Stimulated activated CD4-positive, alpha-beta T cell treated with anti-CD3 and anti-CD28 coated beads, Interleukin-12 subunit alpha, Interleukin-12 subunit beta, amount 100 ng/mL, for 24 hours (primary cell): ENCODE results near the gene ALDH1L2.
"Not testable (repeated sequence)": the region's sequence is repeated elsewhere in the genome, so short reads cannot be mapped to it uniquely, and the experiment has no call there.

Experiments used
- DNase-seq, 2 experiments: peaks; one replicate each; pipeline ENCODE4 v3.0.0-alpha.2; 2020; ENCODE audit warnings: low read depth in 2 of 2

ALDH1L2 gene

DNA sequence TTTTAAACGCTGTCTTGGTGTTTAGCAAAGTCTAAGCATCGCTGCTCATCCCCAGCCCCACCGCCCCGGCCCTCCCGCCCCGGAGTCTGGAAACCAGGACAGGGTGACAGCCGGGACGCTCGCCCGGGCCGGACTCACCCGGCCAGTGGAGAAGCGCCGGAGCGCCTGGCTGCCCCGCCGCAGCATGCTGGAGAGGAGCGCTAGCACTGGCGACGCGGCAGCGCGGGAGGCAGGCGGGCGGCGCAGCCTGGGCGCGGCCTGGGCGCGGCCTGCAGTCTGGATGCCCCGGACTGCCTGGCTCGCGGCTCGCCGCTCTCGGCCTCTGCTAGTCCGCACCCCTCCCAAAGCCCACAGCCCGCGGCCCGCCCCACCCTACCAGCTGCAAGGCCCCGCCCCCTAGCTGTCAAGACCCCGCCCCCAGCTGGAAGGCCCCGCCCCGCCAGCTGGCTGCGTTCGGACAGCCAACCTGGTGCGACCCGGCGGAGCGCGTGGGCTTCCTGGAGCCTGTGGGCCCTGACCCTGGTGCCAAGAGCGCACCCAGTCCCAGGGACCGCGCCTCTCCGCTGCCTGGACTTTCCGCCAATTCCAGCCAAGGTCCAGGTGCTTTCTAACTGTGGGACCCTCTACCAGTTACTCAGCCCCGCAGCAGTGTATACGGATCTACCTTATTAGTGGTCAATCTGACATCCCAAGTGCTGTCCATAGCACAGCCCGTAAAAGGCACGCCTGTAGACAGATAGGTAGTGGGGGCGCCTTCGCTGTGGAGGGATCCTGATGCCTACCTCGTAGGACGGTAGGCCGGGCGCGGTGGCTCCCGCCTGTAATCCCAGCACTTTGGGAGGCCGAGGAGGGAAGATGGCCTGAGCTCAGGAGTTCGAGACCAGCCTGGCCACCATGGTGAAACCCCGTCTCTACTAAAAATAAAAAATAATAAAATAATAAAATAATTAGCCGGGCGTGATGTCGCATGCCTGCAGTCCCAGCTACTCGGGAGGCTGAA lies at the start of gene ALDH1L2:
Gene ALDH1L2, minus strand, starts transcription at position 208 of the 1,000 bp plus-strand sequence. Its CDS starts 22 bp downstream, at position 186.
- peak; percentile 8 to 59 for DNase-seq

DNA sequence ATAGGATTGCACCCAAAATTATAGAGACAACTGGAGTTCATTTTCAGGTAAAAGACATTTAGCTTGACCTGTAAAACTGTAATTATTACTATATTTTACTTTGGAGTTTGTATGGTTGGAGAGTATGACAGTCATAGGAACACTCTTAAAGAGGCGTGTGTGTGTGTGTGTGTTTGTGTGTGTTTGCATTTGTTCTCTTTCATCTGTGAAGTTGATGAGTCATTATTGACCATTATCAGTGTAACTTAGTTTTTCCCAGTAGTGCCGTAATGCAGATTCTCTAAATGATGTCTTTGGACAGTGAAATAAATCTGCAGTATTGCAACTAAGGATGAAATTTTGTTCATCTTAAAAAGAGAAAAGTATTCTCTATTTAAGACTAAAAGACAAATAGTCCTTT lies 36.3 kb upstream of the ALDH1L2 start:
- DNase-seq = no peak

DNA sequence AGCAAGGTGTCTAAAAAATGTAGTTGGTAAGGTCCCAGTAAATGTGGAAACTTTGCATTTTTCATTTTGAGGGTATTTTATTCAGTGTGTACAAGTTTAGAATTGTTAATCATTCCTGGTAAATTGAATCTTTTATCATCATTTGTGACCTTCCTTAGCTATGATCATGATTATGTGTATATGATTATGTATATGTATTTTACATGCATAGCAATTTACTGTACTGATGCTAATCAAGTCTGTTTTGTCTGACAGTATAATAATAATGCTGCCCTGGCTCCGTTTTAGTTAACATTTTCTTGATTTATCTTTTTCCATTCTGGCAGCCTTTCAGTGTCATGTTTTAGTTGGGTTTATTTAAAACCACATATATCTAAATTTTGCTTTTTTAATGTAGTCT lies 32.7 kb upstream of the ALDH1L2 start:
- no peak for DNase-seq

DNA sequence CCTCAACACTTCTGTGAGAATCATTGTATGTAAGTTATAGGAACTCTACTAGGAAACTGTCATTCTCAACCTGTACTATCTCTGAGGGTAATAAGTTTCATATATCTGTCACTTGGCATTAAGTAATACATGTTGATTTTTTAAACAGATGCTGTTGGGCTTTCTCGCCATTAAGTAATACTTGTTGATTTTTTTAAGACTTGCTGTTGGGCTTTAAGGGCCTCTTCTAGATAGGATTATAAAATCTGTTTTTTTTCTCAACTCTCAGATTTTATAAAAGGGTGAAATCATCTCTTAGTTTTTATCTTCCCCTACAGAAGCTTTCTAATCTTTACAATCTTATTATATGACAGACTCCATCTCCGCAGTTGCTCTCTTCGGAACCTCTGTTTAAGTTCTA lies 28.8 kb upstream of the ALDH1L2 start:
- DNase-seq = no peak

DNA sequence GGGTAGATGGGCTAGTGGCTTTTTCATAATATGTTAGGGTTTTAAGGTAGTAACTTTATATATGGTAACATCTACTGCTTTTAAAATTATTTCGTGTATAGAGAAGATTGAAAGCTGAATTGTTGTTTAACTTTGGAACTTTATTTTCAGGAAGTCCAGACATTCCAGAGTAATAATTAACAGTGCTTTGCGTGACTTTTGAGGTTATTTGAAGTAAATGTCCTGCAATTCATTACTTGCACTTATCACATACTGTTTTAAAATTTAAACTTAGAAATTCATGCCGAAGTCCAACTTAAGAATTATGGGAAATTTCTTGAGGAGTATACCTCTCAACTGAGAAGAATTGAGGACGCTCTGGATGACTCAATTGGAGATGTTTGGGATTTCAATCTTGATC lies 26.6 kb upstream of the ALDH1L2 start:
- no peak for DNase-seq

DNA sequence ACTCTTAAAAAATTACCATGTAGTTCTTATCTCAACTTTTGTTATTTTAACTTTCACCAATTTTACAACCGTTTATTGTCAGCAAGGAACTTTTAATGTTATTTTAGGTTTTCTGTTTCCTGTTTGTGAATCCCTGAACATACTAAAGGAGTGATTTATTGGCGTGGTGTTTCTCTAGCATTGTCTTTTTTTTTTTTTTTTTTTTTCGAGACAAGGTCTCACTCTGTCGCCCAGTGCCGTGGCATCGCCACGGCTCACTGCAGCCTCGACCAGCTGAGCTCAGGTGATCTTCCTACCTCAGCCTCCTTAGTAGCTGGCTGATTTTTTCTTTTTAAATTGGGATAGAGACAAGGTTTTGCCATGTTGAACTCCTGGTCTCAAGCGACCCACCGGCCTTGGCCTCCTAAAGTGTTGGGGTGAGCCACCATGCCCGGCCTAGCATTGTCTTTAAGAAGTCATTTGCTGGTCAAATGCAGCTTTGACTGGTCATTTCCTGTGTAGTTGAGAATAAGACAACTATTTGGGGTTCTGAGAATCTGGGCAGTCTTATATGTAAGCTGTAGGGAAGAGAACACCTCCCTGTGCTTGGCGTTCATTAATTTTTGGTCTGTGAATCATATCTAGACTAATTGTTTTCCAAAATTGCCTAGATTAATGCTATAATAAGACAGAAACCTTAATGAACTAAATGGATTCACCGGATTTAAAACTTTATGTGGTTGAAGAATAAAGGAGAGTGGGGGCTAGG lies 25.4 kb upstream of the ALDH1L2 start:
- DNase-seq = no peak

DNA sequence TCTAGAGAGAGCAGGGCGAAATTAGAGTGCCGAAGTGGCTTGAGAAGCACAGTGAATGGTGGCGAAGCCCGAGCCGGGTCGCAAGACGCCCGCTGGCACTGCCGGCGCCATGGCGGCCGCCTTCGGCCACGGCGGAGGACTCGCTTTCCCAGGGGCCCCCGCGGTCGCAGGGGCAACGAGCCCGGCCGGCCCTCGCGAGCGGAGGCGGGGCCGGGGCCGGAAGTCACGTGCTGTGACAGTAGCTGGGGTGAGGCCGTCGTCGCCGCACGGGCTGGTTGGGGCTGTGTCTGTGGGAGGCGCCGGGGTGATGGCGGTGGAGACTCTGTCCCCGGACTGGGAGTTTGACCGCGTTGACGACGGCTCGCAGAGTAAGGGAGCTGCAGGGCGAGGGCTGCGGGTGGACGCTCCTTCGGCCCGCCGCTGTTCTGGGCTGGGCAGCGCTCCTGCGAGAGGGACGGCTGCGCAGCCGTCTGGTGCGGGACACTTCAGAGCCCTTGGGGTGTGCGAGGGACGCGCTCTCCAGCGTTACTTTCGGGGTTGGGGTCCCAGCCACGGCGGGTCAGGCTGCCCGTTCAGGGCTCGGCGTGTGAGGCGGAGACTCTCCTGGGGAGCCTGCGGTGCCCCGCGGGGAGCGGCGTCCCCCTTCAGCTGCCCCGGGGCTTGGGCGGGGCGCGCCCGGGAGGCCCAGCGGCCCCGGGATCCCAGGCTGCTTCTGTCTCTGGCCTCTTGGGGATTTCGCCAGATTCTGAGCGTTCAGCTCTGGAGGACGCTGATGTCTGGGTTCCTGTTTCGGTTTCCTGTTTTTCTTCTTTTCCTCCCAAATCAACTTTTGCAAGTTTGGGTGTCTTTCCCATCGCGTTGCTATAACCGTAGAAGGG lies 23.5 kb upstream of the ALDH1L2 start, which contains the start of gene WASHC4:
Gene WASHC4, plus strand, starts transcription at position 238 of the 878 bp plus-strand sequence. Its CDS starts 70 bp downstream, at position 308.
- DNase-seq = peak; percentile 85 to 90

DNA sequence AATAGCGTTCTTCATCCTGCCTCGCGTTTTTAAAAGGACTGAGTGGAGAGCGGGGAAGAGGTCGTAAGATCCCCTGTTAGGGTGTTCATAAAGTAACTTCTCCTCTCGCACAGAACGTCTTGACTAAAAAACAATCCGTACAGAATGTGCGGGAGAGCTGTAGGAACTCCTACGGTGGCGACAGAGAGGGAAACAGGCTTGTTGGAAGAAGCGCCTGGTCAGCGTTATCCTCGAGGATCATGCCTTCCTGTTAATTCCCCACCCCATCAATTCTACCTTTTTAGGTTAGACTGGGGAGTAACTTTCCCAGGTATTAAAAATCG lies 22.9 kb upstream of the ALDH1L2 start:
- no peak for DNase-seq

DNA sequence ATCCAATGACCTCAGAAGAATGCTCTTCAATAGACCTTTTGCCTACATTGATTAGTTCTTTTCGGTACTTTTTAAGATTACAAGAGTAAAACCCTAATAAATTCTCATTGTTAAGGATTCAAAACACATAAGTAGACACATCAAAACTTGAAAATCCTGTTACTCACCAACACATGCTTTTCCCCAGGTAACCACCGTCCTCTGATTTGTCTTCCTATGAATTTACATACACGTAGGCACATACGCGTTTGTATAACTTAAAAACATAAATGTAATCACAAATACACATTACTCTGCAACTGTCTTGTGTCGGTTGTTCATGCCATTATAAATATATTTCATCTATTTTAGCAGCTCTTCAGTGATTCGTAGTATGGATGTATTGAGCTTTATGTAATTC lies 22.4 kb upstream of the ALDH1L2 start:
- DNase-seq = no peak

DNA sequence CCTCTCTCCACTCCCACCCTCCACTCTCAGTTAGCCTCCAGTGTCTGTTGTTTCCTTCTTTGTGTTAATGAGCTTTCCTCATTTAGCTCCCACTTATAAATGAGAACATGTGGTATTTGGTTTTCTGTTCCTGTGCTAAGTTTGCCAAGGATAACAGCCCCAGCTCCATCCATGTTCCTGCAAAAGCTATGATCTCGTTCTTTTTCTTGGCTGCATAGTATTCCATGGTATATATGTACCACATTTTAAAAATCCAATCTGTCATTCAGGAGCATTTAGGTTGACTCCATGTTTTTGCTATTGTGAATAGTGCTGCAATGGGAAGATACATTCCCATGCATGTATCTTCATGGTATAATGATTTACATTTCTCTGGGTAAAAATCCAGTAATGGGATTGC lies 20.5 kb upstream of the ALDH1L2 start:
- no peak for DNase-seq

DNA sequence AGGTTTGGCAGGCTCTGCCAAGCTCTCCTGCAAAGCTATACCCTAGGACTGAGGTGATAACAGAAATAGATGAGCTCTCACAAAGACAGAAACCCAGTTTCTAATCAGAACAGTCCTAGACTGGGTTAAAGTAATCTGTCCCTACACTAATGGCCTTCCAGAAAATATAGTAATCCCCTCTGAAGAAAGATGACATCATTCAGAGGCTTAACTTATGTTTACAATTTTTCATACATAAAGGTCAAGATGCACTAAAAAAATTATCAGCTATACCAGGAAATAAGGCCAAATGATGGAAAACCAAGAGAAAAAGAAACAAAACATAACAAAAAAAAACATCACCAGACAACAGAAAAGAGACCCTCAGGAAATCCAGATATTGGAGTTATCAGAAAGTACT lies 18.4 kb upstream of the ALDH1L2 start:
- DNase-seq = no peak

DNA sequence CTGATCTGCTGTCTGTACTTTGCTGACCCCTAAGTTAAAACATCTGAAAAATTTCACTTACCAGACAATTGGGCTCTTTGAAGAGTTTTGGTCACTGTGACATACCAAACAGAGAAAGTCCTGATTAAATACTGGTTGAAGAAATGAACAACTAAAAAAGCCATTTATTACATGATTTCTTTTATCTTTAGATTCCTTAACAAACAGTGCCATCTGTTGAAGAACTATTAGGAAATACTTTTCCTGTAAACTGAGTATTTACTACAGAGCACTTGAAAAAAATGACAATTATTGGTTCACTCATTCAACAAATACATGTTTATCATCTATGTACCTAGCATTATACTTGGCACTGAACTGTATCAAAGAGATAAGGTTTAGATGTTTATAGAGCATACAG lies 16.7 kb upstream of the ALDH1L2 start:
- no peak for DNase-seq

DNA sequence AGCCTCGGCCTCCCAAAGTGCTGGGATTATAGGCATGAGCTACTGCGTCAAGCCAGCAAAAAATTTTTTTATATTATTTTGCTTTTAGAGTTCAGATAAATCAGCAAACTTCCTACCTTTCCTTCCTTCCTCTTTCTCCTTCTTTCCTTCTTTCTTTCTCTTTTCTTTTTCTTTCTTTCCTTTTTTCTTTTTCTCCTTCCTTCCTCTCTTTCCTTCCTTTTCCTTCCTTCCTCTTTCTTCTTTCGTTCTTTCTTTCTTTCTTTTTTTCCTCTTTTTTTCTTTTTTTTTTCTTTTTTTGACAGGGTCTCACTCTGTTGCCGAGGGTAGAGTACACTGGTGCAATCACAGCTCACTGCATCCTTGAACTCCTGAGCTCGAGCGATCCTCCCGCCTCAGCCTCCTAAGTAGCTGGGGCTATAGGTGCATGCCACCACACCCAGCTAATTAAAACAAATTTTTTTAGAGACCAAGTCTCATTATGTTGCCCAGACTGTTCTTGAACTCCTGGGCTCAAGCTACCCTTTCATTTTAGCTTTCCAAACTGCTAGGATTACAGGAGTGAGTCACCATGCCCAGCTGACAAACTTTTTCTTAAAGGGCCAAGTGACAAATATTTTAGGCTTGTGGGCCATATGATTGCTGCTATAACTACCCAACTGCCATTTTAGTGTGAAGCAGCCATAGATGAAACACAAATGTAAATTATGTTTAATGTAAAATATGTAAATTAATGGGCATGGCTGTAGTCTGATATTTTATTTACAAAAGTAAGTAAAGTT lies 16.1 kb upstream of the ALDH1L2 start:
- no peak for DNase-seq

DNA sequence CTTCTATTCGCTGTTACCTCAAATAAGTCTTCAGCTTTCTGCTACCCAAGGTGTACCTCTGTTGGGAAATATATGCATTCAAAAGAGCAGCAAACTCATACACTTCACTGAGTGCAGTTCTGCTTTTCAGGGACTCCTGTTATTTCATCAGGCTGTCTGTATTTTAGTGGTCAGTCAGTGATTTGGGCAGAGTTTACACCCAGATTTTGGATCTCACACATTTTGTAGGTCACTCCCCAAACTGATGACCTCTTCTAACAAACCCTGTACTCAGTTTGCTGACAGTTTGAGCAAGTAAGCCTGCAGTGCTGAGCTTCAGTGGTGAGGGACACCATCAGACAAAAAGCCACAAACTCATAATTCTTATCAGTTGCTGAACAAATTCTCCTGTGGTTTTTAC lies 15.1 kb upstream of the ALDH1L2 start:
- no peak for DNase-seq

DNA sequence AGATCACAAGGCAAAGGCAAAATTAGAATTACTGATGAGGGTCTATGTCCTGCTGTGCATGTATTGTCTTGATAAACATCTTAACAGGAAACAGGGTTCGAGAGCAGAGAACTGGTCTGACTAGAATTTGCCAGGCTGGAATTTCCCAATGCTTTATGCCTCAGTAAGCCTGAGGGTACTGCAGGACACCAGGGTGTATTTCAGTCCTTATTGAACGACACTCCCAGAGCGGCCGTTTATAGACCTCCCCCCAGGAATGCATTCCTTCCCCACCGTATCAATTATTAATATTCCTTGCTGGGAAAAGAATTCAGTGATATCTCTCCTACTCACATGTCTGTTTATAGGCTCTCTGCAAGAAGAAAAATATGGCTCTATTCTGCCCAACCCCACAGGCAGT lies 11.1 kb upstream of the ALDH1L2 start:
- DNase-seq = not testable (repeated sequence)

DNA sequence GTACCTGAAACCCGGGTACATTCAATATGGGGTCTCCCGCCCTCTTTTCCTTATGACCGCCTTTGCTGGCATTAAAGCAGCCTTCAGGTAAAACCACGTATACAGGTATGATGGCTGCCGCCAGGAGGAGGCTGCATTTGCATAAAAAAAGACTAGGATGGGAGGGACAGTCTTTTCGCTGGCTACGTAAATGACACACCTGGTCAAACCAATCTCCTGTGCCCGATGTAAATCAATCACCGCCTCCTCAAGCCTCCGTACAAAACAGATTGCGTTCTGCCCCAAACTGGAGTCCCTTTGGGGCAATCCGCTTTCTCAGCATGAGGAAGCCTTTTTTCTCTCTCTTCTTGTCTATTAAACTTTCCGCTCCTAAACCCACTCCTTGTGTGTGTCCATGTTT lies 8.1 kb upstream of the ALDH1L2 start:
- no peak for DNase-seq

DNA sequence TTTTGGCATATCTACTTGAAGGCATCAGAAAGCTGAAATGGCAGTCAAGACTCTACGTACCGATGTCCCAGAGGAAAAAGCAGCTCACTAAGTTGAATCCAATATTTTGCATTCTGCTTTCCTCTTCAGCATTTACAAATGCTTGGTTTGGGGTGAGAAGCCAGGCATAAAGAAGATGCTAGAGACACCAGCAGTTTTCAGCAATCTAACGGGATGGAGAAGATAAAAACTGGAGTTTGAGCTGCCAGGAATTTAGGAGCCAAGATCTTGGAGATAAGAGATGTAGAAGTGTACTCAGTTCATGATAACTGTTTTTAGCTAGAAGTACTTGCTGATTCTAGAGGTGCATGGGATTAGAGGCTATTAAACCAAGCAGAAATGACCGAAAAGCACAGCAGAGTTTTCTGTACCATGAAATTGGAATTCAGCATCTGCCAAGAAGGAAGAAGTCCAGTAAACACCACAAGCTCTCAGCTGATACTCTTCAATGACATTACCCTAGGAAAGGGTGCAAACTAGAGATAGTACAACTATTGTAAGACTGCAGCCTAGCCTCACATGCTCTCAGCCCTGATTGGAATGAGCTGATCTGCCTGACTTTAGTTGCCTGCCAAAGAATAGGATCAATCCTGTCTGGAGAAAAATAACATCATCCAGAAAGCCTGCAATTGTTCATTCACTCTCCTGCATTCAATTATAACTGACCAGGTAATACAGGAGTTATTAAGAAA lies 7.4 kb upstream of the ALDH1L2 start:
- no peak for DNase-seq

DNA sequence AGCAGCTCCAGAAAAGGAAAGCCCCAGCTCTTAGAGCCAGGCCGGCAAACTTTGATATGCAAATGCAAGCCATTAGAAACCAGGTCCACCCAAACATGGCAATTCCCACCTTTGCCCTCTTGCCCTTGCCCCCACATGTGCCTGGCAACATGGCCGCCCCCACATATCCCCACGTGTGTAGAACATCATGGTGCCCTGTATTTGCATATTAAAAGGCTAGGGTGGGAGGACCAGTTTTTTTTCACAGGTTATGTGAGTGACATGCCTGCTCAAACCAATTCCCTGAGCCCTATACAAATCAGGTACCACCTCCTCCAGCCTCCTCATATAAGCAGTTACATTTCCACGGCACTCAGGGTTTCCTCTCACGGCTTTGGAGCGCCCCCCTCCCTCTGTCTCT lies 6.1 kb upstream of the ALDH1L2 start:
- DNase-seq = no peak

DNA sequence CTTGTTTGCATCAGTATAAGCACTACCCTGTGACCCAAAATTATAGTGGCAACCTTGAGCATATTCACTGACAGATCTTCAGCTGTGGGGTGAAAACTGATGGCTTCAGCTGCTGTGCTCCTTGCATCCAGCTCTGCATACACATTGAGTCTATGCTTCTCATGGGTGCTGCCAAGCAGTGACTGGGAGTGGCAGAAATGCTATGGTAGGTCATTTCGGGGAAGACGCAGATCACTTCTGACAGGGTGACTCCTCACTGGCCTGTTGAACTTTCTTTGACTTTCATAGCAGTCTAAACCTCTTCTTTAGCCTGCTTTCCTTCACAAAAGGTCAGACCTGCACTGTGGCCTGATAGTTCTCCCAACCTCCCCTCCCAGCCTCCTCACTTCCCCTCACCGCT lies 5.6 kb upstream of the ALDH1L2 start:
- no peak for DNase-seq

DNA sequence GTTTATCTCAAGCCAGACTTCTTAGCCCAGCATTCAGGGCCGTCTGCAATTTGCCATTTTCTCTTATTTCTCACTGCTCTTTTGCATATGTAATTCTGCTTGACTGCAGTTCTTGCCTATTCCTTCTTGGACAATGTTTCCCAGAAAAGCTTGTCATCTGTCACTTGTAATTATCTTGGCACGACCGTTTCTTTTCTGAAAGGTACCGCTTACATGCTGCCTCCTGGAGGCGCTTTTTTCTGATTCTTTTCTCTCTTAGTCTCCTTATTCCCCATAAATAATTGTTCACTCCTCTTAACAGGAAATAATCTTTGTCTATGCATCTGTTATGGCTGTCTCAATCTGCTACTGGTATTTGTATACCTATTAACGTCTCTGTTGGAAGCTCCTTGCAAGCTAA lies 1.2 kb upstream of the ALDH1L2 start:
- DNase-seq = no peak
